Urinary bladder (tissue), 4 donors: ENCODE data around the gene ME3. TPM values are rescaled to one million over a fixed set of nuclear protein-coding genes. Genes with fewer than 3 reads are reported as not detected.
"Not testable (repeated sequence)": the region's sequence is repeated elsewhere in the genome, so short reads cannot be mapped to it uniquely, and the experiment has no call there.

Experiments used
- DNase-seq: peaks from one replicate; pipeline ENCODE4 v3.0.0-alpha.2; 2015; ENCODE audit errors: extremely low spot score
- H3K27ac ChIP-seq: one replicate; pipeline ENCODE4 v1.5.1; 2013; ENCODE audit warnings: low read depth, mild to moderate bottlenecking, moderate library complexity
- H3K36me3 ChIP-seq: one replicate; pipeline ENCODE4 v1.6.1; 2013; ENCODE audit warnings: mild to moderate bottlenecking, moderate library complexity; ENCODE audit not compliant: insufficient read depth
- H3K4me1 ChIP-seq: one replicate; pipeline ENCODE4 v1.6.1; 2013; ENCODE audit warnings: mild to moderate bottlenecking, moderate library complexity; ENCODE audit not compliant: insufficient read depth
- H3K4me3 ChIP-seq: one replicate; pipeline ENCODE4 v1.5.1; 2013; ENCODE audit warnings: low read depth, low read length
- WGBS: extraction: QIAGEN DNeasy Blood & Tissue Kit; methylation state at CpG from one replicate; pipeline ENCODE4 v1.1.7; 2013; 5-methylcytosine and 5-hydroxymethylcytosine counted together
- polyA plus RNA-seq: library from polyadenylated mRNA; stranded (reverse); fragments of 200-250 nt; gene quantifications from one replicate; pipeline ENCODE4 v1.2.3, GENCODE V29; 2013
- total RNA-seq: library from RNA; depleted of rRNA; stranded (reverse); fragments of >200 nt; gene quantifications from one replicate; pipeline ENCODE4 v1.2.3, GENCODE V29; 2014
- donor health status: healthy with polysubstance abuse.
- donor health status: healthy.

The ME3 gene
- total and polyA plus RNA-seq, 2 donors, result 17.6 to 52.2 TPM

GRCh38 chr11:86632499-86633269 is 39.7 kb downstream of the ME3 start:
- Histone ChIP-seq H3K4me3 (no peak overlapping the region), H3K36me3 (no peaks in the 10 kb centered on the region), H3K27ac (no peak overlapping the region), H3K4me1 (no peaks in the 10 kb centered on the region)
- WGBS, result 68% methylated on average over 6 of the region's 6 CpGs
- DNase-seq, result no peak

GRCh38 chr11:86630229-86630981 is 42.0 kb downstream of the ME3 start:
- whole genome bisulfite sequencing, result 83% methylated on average over 8 of the region's 8 CpGs
- no peaks in the 10 kb centered on the region for H3K36me3 ChIP-seq
- no peak overlapping the region for H3K4me3 ChIP-seq
- H3K4me1 ChIP-seq, result no peaks in the 10 kb centered on the region
- no peak overlapping the region for H3K27ac ChIP-seq
- DNase-seq, result no peak

GRCh38 chr11:86629045-86629706 is 43.2 kb downstream of the ME3 start:
- H3K36me3 ChIP-seq, result no peaks in the 10 kb centered on the region
- no peak for DNase-seq
- H3K27ac ChIP-seq, result no peak overlapping the region
- 49% methylated on average over 7 of the region's 7 CpGs for WGBS
- H3K4me1 ChIP-seq, result no peaks in the 10 kb centered on the region
- H3K4me3 ChIP-seq, result no peak overlapping the region

DNA sequence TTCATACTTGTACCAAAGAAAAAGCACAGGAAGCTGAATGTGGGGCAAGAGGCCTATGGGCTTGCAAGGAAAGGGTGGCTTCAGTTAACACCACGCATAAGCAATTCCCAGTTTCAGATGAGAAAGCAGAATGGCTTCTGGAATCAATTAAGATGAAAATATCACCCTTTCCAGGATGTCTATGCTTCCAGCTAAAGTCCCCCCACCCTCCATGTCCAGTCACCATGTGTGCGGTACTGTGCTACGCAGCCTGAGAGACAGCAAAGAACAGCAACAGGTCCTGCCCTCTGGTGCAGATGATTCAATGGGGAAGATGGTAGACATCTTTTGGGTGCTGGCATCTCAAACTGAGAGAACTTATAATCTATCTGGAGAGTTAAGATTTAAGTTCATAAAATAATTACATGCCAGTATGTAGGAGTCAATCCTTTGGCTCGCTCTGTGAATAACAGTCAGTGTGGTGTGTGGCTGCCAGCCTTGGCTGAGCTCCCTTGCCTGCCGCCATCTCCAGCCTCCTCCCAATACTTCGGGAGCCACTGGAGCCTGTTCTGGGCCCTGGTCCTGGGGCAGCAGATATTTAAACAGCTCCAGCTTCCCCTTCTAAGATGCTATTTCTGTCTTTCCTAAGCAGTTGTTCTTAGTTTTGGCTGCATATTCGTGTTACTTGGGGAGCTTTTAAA is 44.5 kb downstream of the ME3 start:
- Histone ChIP-seq H3K36me3 (no peaks in the 10 kb centered on the region), H3K4me1 (no peaks in the 10 kb centered on the region), H3K4me3 (no peak overlapping the region), H3K27ac (no peak overlapping the region)
- no peak for DNase-seq
- 61% methylated on average over 7 of the region's 7 CpGs for WGBS

DNA sequence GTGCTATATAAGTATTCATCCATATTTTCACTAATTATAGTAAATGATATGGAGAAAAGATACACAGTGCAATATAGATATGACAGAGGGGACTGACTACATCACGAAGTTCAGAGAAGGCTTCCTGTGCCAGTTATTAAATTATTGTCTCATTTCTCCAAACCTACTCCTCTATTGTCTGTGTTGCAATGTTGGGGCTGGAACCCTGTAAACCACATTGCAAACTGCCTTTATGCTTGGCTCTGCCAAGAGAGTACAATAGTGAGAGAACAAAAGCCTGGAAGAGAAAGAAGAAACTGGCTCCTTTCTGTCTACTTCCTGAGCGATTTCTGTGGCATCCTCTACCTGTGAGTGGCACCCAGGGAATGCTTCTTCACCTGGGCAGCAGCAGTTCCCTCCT is 46.4 kb downstream of the ME3 start:
- Histone ChIP-seq H3K4me3 (no peak overlapping the region), H3K36me3 (no peaks in the 10 kb centered on the region), H3K4me1 (no peaks in the 10 kb centered on the region), H3K27ac (no peak overlapping the region)
- 91% methylated on average over 2 of the region's 2 CpGs for WGBS
- no peak for DNase-seq

DNA sequence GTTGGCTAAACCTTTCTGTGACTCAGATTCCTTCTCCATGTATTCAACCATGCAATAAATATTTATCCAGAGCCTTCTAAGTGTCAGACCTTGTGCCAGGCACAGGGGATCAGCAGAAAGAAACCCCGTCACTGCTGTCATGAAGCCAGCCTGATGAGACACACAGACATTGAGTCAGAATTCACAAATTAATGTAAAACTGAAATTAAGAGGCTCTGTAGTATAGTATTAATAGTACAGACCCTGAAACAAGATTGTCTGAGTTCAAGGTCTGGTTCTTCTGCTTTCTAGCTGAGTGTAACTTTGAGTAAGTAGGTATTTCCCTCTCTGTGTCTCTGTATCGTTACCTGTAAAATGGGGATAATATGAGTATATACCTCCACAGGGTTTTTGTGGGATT is 46.9 kb downstream of the ME3 start:
- 80% methylated on average over 2 of the region's 2 CpGs for WGBS
- Histone ChIP-seq H3K4me3 (no peak overlapping the region), H3K36me3 (no peaks in the 10 kb centered on the region), H3K27ac (no peak overlapping the region), H3K4me1 (no peaks in the 10 kb centered on the region)
- DNase-seq, result no peak

GRCh38 chr11:86624366-86624765 is 48.0 kb downstream of the ME3 start:
- no peak overlapping the region for H3K4me3 ChIP-seq
- WGBS, result 57% methylated on average over 3 of the region's 3 CpGs
- DNase-seq, result no peak
- no peak overlapping the region for H3K27ac ChIP-seq
- no peaks in the 10 kb centered on the region for H3K36me3 ChIP-seq
- H3K4me1 ChIP-seq, result no peaks in the 10 kb centered on the region

DNA sequence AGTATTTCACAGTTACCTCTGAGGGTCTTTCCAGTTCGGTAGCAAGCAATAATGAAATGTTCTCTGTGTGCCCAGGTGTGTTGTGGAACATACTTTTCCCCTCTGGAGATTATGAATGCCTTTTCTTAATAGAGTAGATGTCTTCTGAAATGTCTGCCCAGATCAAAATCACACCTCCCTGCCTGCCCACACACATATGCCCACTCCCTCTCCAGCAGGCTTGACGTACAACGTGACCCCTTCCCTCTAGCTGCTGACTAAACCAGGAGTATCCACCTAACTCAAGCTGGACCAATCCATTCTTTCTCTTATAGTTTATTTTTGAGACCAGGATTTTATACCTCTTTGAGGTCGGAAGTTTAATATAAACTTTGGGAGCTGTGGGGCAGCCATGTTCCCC is 48.7 kb downstream of the ME3 start:
- 87% methylated on average over 4 of the region's 4 CpGs for WGBS
- no peak overlapping the region for H3K27ac ChIP-seq
- no peaks in the 10 kb centered on the region for H3K4me1 ChIP-seq
- H3K4me3 ChIP-seq, result no peak overlapping the region
- H3K36me3 ChIP-seq, result no peaks in the 10 kb centered on the region
- no peak for DNase-seq

DNA sequence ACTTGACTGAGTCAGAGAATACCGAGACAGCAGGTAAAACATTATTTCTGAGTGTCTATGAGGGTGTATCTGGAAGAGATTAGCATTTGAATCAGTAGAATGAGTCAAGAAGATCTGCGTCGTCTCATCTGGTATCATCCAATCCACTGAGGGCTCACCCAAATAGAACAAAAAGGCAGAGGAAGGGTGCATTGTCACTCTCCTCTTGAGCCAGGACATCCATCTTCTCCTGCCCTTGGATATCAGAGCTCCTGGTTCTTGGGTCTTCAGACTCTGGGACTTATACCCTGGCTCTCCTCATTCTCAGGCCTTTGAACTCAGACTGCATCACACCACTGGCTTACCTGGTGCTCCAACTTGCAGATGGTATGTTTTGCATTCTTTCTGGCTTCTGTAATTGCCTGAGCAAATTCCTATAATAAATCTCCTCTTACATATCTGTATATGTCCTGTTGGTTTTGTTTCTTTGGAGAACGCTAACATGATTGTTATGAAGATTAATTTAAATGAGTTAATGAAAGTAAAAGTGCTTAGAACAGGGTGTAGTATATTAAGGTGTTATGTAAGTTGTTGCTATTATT is 49.3 kb downstream of the ME3 start:
- H3K4me1 ChIP-seq, result no peaks in the 10 kb centered on the region
- no peak overlapping the region for H3K4me3 ChIP-seq
- no peaks in the 10 kb centered on the region for H3K36me3 ChIP-seq
- H3K27ac ChIP-seq, result no peak overlapping the region
- 73% methylated on average over 4 of the region's 4 CpGs for WGBS
- DNase-seq, result no peak

GRCh38 chr11:86621854-86622253 is 50.6 kb downstream of the ME3 start:
- Histone ChIP-seq H3K4me1 (no peaks in the 10 kb centered on the region), H3K4me3 (no peak overlapping the region), H3K36me3 (no peaks in the 10 kb centered on the region), H3K27ac (no peak overlapping the region)
- DNase-seq, result no peak
- WGBS, result 76% methylated on average over 3 of the region's 3 CpGs

GRCh38 chr11:86620891-86621521 is 51.4 kb downstream of the ME3 start:
- no peak overlapping the region for H3K27ac ChIP-seq
- WGBS, result 48% methylated on average over 2 of the region's 2 CpGs
- H3K4me1 ChIP-seq, result no peaks in the 10 kb centered on the region
- H3K4me3 ChIP-seq, result no peak overlapping the region
- no peaks in the 10 kb centered on the region for H3K36me3 ChIP-seq
- DNase-seq, result no peak

- not testable (repeated sequence) for H3K4me1 ChIP-seq, DNase-seq, H3K36me3 ChIP-seq, H3K4me3 ChIP-seq, H3K27ac ChIP-seq
- 85% methylated on average over 3 of the region's 3 CpGs for WGBS
Observed at GRCh38 chr11:86619428-86619827, 53.0 kb downstream of the ME3 start.

- Histone ChIP-seq H3K4me3 (no peak overlapping the region), H3K4me1 (no peaks in the 10 kb centered on the region), H3K27ac (no peak overlapping the region), H3K36me3 (no peaks in the 10 kb centered on the region)
- no peak for DNase-seq
Observed at GRCh38 chr11:86617502-86617901, 54.9 kb downstream of the ME3 start.
